Vagina (tissue), 2 donors: ENCODE measurements around the gene UNKL.

Source experiments
- CTCF ChIP-seq, 3 experiments: fragments of 450-650 bp in 2 of 3; fragments of 200-600 bp in 1 of 3; sonication (generic) in 1 of 3; IDR thresholded peaks; one replicate each; pipeline ENCODE4 v1.5.1; 2017 to 2019; ENCODE audit warnings: antibody characterized with exemption in 3 of 3, mild to moderate bottlenecking in 2 of 3, moderate library complexity in 2 of 3
- POLR2A ChIP-seq, 2 donors: fragments of 450-650 bp; IDR thresholded peaks; one replicate each; pipeline ENCODE4 v1.6.1; 2017; ENCODE audit warnings: antibody characterized with exemption in 2 of 2, mild to moderate bottlenecking in 2 of 2, moderate library complexity in 2 of 2
- POLR2AphosphoS5 ChIP-seq, 2 donors: sonication (generic); formaldehyde crosslinking; IDR thresholded peaks; one replicate each; pipeline ENCODE4 v1.9.0; 2017; ENCODE audit warnings: antibody characterized with exemption in 2 of 2, mild to moderate bottlenecking in 2 of 2, low read depth in 1 of 2; ENCODE audit not compliant: insufficient read depth in 1 of 2

GRCh38 chr16:1367486-1368174, 46.9 kb downstream of the UNKL start:
- TF ChIP-seq CTCF (IDR thresholded peaks at IDR 0.05): no peak
- TF ChIP-seq POLR2AphosphoS5 (IDR thresholded peaks at IDR 0.05; ENCODE audit: insufficient read depth in 1 of 2, low read depth in 1 of 2): no peak
- no peak for TF ChIP-seq POLR2A (IDR thresholded peaks at IDR 0.05)
